SH-SY5Y (cell line): ENCODE results near the gene CLECL1.

Experiments
- GATA2 ChIP-seq: IDR thresholded peaks from 2 replicates; pipeline ENCODE4 v1.6.1; 2011; ENCODE audit warnings: mild to moderate bottlenecking, low read depth, low read length
- GATA3 ChIP-seq: IDR thresholded peaks from 2 replicates; pipeline ENCODE4 v1.6.1; 2011; ENCODE audit warnings: low read depth, mild to moderate bottlenecking, low read length, moderate library complexity

CLECL1 gene

DNA sequence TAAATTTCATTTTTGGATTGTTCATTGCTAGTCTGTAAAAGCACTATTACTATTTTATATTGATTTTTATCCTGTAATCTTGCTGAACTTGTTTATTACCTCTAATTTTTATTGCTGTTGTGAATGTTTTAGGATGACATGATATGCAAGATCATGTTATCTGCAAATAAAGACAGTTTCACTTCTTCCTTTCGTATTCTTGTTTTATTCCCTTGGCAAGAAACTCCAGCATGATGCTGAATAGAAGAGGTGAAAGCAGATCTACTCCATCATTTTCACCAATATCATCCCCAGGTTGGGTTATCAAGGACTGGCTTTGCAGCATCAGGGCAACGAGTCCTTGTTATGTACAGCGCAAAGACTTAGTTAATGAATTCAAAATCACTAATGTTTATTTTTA, 2.7 kb upstream of the CLECL1 start:
- TF ChIP-seq GATA2 (no peak), GATA3 (no peak)

- TF ChIP-seq GATA2 (no peak), GATA3 (no peak)
Observed at GRCh38 chr12:9731797-9732196, 1.1 kb downstream of the CLECL1 start.

DNA sequence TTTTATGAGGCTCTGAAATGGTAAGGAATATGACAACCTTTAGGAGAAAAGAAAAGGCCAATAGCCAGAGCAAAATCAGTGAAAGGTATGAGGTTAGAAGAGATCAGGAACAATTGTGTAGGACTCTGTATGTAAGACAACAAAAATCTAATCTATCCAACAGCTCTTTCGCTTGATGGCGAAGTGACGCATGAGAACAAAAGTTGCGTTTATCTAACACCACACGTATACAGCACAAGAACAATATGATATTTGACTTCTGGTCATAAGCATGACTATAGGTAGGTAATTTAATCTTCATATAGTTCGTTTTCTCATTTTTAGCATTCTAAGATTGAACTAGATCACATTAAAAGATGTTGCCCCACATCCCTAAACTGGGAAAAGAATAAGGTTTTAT, 1.5 kb downstream of the CLECL1 start:
- no peak for TF ChIP-seq GATA2
- no peak for TF ChIP-seq GATA3

DNA sequence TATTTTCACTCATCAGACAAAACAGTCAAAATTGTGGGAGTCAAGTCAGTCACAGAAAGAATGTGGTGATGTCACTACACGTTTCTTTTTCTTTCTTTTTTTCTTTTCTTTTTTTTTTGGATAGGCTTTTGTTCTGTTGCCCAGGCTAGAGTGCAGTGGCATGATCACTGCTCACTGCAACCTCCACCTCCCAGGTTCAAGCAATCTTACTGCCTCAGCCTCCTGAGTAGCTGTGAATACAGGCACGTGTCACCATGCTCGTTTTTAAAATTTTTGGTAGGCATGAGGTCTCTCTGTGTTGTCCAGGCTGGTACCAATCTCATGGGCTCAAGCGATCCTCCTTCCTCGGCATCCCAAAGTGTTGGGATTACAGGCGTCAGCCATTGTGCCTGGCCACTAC, 2.3 kb downstream of the CLECL1 start:
- TF ChIP-seq GATA2 (no peak), GATA3 (no peak)

DNA sequence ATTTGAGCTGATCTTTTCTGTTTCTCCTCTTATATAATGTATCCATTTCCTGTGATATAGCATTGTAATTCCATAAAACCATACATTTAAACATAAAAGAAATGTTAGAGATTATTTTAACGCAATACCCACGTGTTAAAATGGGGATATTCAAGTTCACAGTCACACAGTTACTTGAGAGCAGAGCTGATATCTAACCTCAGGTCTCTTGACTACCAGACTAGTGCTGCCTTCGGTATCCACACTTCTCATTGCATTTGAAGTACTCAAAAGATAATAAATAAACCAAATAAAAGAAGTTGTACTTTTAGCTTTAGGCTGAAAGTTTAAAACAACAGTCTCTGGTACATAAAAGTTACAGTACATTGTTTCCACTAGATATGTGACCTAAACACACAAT, 2.9 kb downstream of the CLECL1 start:
- TF ChIP-seq GATA3 = no peak
- no peak for TF ChIP-seq GATA2

GRCh38 chr12:9729082-9729481, 3.8 kb downstream of the CLECL1 start:
- TF ChIP-seq GATA2 (no peak), GATA3 (no peak)

DNA sequence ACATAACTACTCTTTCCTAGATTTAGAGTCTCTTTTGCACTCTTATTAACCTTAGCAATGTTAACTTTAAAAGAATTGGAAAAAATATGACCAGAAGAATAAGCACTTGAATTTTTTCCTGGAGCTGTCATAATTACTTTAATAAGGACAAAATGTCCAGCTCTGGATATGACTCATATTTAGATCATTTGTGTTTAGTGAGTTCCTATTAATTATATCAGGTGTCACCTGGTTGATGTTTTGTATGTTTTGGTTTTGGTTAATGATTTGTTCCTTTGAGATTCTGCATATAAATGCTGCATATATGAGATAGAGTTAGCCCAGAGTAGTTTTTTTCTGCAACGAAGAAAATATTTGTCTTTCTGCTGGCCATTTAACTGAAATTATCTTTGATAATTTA, 5.1 kb downstream of the CLECL1 start:
- TF ChIP-seq GATA2 = no peak
- no peak for TF ChIP-seq GATA3

- TF ChIP-seq GATA3 = no peak
- TF ChIP-seq GATA2 = no peak
Observed at GRCh38 chr12:9725213-9725870, 7.6 kb downstream of the CLECL1 start.

GRCh38 chr12:9724023-9724422, 8.9 kb downstream of the CLECL1 start:
- TF ChIP-seq GATA3 = no peak
- no peak for TF ChIP-seq GATA2

DNA sequence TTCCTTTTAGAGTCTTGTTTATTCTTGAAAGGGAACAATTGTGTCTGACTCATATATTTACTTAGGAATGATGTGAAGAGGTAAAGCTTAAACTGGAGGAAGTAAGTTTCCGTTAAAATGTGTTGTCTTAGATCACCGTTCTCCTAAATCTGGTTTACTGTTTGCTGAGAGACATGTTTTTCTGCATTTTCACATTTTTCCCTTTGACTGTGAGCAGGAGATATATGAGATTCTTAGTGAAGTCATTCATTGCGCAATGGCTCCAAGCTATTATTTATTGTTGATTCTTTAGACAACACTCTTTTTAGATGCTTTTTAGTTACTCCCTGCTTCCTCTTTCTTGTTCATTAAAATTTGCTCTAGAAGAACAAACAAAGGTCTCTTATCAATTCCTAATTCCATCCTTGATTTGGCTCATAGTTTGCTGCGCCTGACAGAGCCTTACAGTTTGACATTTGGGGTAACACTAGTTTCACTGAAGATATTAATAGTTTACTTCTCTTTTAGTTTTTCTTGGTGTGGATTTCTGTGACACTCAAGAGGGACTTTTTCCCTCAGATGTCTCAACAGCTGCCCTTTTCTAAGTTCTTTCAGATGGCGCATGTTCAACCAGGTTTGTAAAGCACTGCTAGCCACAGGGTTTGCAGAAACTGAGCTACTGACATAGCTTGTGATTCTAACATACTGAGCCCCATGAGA, 11.4 kb downstream of the CLECL1 start:
- TF ChIP-seq GATA2 = no peak
- TF ChIP-seq GATA3 = no peak

- TF ChIP-seq GATA2 (no peak), GATA3 (no peak)
Observed at GRCh38 chr12:9719790-9720189, 13.1 kb downstream of the CLECL1 start.

GRCh38 chr12:9718968-9719367, 13.9 kb downstream of the CLECL1 start:
- TF ChIP-seq GATA2 = no peak
- no peak for TF ChIP-seq GATA3

DNA sequence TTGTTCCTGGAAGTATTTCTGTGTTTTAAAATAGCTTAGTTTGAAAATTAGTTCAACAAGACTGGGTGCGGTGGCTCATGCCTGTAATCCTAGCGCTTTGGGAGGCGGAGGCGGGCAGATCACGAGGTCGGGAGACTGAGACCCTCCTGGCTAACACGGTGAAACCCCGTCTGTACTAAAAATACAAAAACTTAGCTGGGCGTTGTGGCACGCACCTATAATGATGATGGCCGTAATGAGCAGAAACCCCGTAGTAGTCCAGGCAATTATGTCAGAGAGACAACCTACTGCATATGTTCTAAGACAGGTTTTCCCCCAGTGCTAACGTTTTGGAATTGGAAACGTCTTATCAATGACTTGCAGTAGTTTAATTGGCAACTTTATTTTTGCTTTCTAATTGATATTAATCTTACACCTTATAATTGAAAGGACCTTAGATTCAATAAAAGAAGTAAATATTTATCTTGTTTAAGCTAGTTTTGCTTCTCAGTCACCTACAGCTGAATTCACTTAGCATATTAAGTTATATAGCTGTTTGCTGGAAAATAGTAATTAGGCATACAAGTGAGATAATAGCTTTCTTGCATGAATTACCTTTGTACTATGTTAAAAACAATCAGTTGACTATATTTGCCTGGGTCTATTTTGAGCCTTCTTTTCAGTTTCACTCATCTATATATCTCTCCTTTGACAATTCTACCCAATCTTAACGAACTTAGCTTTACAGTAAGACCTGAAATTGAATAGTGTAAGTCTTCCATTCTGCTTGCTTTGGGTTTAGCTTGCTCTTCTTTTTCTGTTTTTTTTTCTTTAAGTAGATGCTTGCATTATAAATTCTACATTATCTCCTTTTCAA, 15.6 kb downstream of the CLECL1 start:
- no peak for TF ChIP-seq GATA3
- no peak for TF ChIP-seq GATA2

DNA sequence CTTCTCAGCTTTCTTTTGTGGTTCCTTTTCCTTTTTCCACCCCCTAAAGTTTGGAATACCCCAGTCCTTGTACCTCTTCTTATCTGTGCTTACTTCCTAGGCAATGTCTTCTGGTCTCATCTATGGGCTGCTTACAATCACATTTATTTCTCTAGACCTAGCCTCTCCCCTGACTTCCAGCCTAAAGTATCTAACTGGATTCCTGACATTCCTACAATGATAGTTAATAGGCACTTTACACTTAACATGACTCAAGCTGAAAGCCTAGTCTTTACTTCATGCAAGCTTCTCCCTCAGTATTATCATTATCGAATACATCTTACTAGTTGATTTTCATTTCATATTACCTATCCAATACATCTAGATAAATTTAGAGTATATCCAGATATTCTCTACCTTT, 21.2 kb downstream of the CLECL1 start:
- TF ChIP-seq GATA2 (no peak), GATA3 (no peak)
